ENCODE measurements around the gene NXNL1.

- TF ChIP-seq POLR2A (IDR thresholded peaks at IDR 0.05; ENCODE audit: low read depth, low read length): peak; percentile 59; the same call in 1 of the 2 replicates
- TF ChIP-seq POLR2AphosphoS5 (IDR thresholded peaks at IDR 0.05; ENCODE audit: low read depth, low read length): peak; percentile 50; the same call in 1 of the 2 replicates
These were observed 40.9 kb downstream of the NXNL1 start, which contains the start of gene MVB12A for GRCh38 chr19:17419621-17420474.

Measured in GM12892 (cell line).